Fibroblast of lung (primary cell): Measurements from ENCODE around the gene LMAN2.

ENCODE experiments used
- EZH2 ChIP-seq: IDR thresholded peaks from 2 replicates; pipeline ENCODE4 v1.5.1; 2012; ENCODE audit warnings: low read length, control low read depth, mild to moderate bottlenecking; ENCODE audit errors: missing control alignments
- TF ChIP-seq, protein P1 (sequence below), 2 donors: IDR thresholded peaks in 1 of 2; conservative IDR thresholded peaks in 1 of 2; 1 replicate in 1 of 2; 2 replicates in 1 of 2; pipeline ENCODE4 v1.5.1; 2011 to 2012; ENCODE audit warnings: low read length in 2 of 2, control low read depth in 1 of 2, inconsistent platforms in 1 of 2, low read depth in 1 of 2, mild to moderate bottlenecking in 1 of 2

DNA sequence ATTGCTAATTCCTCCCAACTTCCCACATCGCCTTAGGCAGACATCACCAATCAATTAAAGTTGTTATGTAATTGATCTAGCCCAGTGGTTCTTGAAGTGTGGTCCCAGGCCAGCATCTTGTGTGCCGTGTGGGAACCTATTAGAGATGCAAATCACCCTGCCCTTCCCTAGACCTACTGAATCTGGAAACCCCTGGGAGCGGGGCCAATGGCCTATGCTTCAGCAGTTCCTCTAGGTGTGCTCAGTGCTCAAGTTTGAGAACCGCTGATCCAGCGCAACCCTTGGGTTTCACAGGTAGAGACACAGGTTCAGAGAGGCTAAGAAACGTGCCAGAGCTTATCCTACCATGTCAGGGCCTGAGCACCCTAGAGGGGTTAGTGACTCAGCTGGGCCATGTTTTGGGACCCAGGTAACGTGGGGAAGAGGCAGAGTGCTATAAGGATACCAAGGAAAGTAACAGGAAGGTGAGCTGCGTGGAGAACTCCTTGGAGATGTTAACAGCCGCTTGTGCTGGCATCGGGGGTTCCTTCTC is 37.1 kb upstream of the LMAN2 start:
- TF ChIP-seq, protein P1, sequence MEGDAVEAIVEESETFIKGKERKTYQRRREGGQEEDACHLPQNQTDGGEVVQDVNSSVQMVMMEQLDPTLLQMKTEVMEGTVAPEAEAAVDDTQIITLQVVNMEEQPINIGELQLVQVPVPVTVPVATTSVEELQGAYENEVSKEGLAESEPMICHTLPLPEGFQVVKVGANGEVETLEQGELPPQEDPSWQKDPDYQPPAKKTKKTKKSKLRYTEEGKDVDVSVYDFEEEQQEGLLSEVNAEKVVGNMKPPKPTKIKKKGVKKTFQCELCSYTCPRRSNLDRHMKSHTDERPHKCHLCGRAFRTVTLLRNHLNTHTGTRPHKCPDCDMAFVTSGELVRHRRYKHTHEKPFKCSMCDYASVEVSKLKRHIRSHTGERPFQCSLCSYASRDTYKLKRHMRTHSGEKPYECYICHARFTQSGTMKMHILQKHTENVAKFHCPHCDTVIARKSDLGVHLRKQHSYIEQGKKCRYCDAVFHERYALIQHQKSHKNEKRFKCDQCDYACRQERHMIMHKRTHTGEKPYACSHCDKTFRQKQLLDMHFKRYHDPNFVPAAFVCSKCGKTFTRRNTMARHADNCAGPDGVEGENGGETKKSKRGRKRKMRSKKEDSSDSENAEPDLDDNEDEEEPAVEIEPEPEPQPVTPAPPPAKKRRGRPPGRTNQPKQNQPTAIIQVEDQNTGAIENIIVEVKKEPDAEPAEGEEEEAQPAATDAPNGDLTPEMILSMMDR (conservative IDR thresholded peaks at IDR 0.05 in 1 of 2, IDR thresholded peaks at IDR 0.05 in 1 of 2; ENCODE audit: low read depth in 1 of 2, low read length in 2 of 2) = no peak
- no peak for TF ChIP-seq EZH2
